CD4-positive, alpha-beta T cell treated with Interleukin-4 for 1 hour (primary cell): ENCODE data around the gene SNAP29.
"Not testable (repeated sequence)": the region's sequence is repeated elsewhere in the genome, so short reads cannot be mapped to it uniquely, and the experiment has no call there.

Experiments
- DNase-seq, 2 donors: peaks; one replicate each; pipeline ENCODE4 v3.0.0-alpha.2; 2020 to 2022

The SNAP29 gene

GRCh38 chr22:20903093-20903492 lies 44.3 kb downstream of the SNAP29 start:
- no peak for DNase-seq

GRCh38 chr22:20904008-20904979 lies 45.5 kb downstream of the SNAP29 start:
- peak in 1 of 2 donors; percentile 46 for DNase-seq

GRCh38 chr22:20904980-20905355 lies 46.2 kb downstream of the SNAP29 start:
- DNase-seq, result no peak

GRCh38 chr22:20905415-20906386 lies 46.9 kb downstream of the SNAP29 start:
- DNase-seq, result no peak

GRCh38 chr22:20906387-20906767 lies 47.6 kb downstream of the SNAP29 start:
- no peak for DNase-seq

GRCh38 chr22:20908717-20909116 lies 49.9 kb downstream of the SNAP29 start:
- not testable (repeated sequence) for DNase-seq

- no peak for DNase-seq
These were observed 50.9 kb downstream of the SNAP29 start for GRCh38 chr22:20909543-20910303.

- DNase-seq, result no peak
These were observed 53.7 kb downstream of the SNAP29 start for GRCh38 chr22:20912494-20912893.

GRCh38 chr22:20916916-20917810 lies 58.4 kb downstream of the SNAP29 start, which contains the start of gene CRKL:
Gene CRKL, plus strand, starts transcription at chr22:20917407. Its CDS starts 528 bp downstream, at chr22:20917935.
- DNase-seq, result peak; percentile 96 to 98

GRCh38 chr22:20918663-20919218 lies 59.9 kb downstream of the SNAP29 start:
- DNase-seq, result no peak

GRCh38 chr22:20919718-20920117 lies 60.9 kb downstream of the SNAP29 start:
- DNase-seq, result no peak

- DNase-seq, result no peak
These were observed 62.0 kb downstream of the SNAP29 start for GRCh38 chr22:20920881-20921203.

- no peak for DNase-seq
These were observed 63.4 kb downstream of the SNAP29 start for GRCh38 chr22:20922141-20922751.

GRCh38 chr22:20926243-20926642 lies 67.4 kb downstream of the SNAP29 start:
- DNase-seq, result no peak

- no peak for DNase-seq
These were observed 69.2 kb downstream of the SNAP29 start for GRCh38 chr22:20927940-20928572.

GRCh38 chr22:20928573-20928967 lies 69.8 kb downstream of the SNAP29 start:
- no peak for DNase-seq

- no peak for DNase-seq
These were observed 71.2 kb downstream of the SNAP29 start for GRCh38 chr22:20930004-20930403.

GRCh38 chr22:20930435-20930834 lies 71.6 kb downstream of the SNAP29 start:
- not testable (repeated sequence) for DNase-seq

GRCh38 chr22:20931126-20931654 lies 72.4 kb downstream of the SNAP29 start:
- DNase-seq, result no peak

- no peak for DNase-seq
These were observed 75.1 kb downstream of the SNAP29 start for GRCh38 chr22:20933910-20934309.
